GM23338 (cell line): ENCODE results near the gene ABHD10. TPM values are rescaled to one million over a fixed set of nuclear protein-coding genes. Genes with fewer than 3 reads are reported as not detected.

Experiments used
- ATAC-seq: fragments of 200-7000 bp; cut with Tn5 transposase; 3 replicates; pipeline ENCODE4 v1.9.1; 2020
- DNase-seq: peaks from one replicate; pipeline ENCODE4 v3.0.0-alpha.2; 2015; ENCODE audit warnings: low spot score
- H2AFZ ChIP-seq: fragments of 200-600 bp; sonication (generic); 2 replicates; pipeline ENCODE4 v1.8.0; 2016; ENCODE audit warnings: antibody characterized with exemption, mild to moderate bottlenecking, moderate library complexity
- H3F3A ChIP-seq: fragments of 200-600 bp; sonication (generic); replicated peaks from 2 replicates; pipeline ENCODE4 v1.8.0; 2017; ENCODE audit warnings: antibody characterized with exemption, mixed run types, low read depth
- H3K27ac ChIP-seq: fragments of 200-600 bp; sonication (generic); 2 replicates; pipeline ENCODE4 v1.6.1; 2016; ENCODE audit warnings: low read depth
- H3K27me3 ChIP-seq: fragments of 200-600 bp; sonication (generic); 2 replicates; pipeline ENCODE4 v1.8.0; 2016; ENCODE audit warnings: mild to moderate bottlenecking, mixed run types, moderate library complexity; ENCODE audit not compliant: insufficient read depth
- H3K36me3 ChIP-seq: fragments of 200-600 bp; sonication (generic); 2 replicates; pipeline ENCODE4 v1.8.0; 2016; ENCODE audit warnings: mild to moderate bottlenecking; ENCODE audit not compliant: insufficient read depth
- H3K4me1 ChIP-seq: fragments of 200-600 bp; sonication (generic); 2 replicates; pipeline ENCODE4 v1.8.0; 2016; ENCODE audit warnings: mild to moderate bottlenecking, moderate library complexity; ENCODE audit not compliant: insufficient read depth
- H3K4me2 ChIP-seq: fragments of 200-600 bp; sonication (generic); 2 replicates; pipeline ENCODE4 v1.7.1; 2017; ENCODE audit warnings: mixed run types
- H3K4me3 ChIP-seq: fragments of 200-600 bp; sonication (generic); 2 replicates; pipeline ENCODE4 v1.6.1; 2016; ENCODE audit warnings: mixed run types
- H3K79me2 ChIP-seq: fragments of 200-600 bp; sonication (generic); replicated peaks from 2 replicates; pipeline ENCODE4 v1.8.0; 2017; ENCODE audit warnings: mild to moderate bottlenecking; ENCODE audit not compliant: insufficient read depth
- H3K9me2 ChIP-seq: fragments of 200-600 bp; sonication (generic); 2 replicates; pipeline ENCODE4 v1.8.0; 2017; ENCODE audit not compliant: insufficient read depth
- H4K20me1 ChIP-seq: fragments of 200-600 bp; sonication (generic); replicated peaks from 2 replicates; pipeline ENCODE4 v1.8.0; 2017; ENCODE audit warnings: mild to moderate bottlenecking; ENCODE audit not compliant: insufficient read depth
- H3K27ac Mint-ChIP-seq: 2 replicates; pipeline ENCODE4 v1.8.0; 2020; ENCODE audit warnings: inconsistent platforms, mild to moderate bottlenecking, moderate library complexity, mixed read lengths
- H3K27me3 Mint-ChIP-seq: 3 replicates; pipeline ENCODE4 v1.8.0; 2022; ENCODE audit warnings: low read depth, mild to moderate bottlenecking, moderate library complexity, mixed read lengths, inconsistent platforms; ENCODE audit not compliant: insufficient read depth, poor library complexity
- H3K36me3 Mint-ChIP-seq: 3 replicates; pipeline ENCODE4 v1.8.0; 2021; ENCODE audit warnings: low read depth, mild to moderate bottlenecking, inconsistent platforms, moderate library complexity, mixed read lengths
- H3K4me1 Mint-ChIP-seq: 3 replicates; pipeline ENCODE4 v1.8.0; 2020; ENCODE audit warnings: mild to moderate bottlenecking, inconsistent platforms, mixed read lengths
- H3K4me3 Mint-ChIP-seq: 3 replicates; pipeline ENCODE4 v1.8.0; 2021; ENCODE audit warnings: moderate library complexity, mild to moderate bottlenecking, inconsistent platforms, mixed read lengths
- H3K9me3 Mint-ChIP-seq: 3 replicates; pipeline ENCODE4 v1.8.0; 2020; ENCODE audit warnings: moderate library complexity, mild to moderate bottlenecking, inconsistent platforms, mixed read lengths
- CREB1 ChIP-seq: fragments of 250-450 bp; sonication (Bioruptor Pico); IDR thresholded peaks from 2 replicates; pipeline ENCODE4 v1.5.0; 2020; ENCODE audit warnings: low read depth, mild to moderate bottlenecking, moderate library complexity
- CTCF ChIP-seq, 2 experiments: fragments of 200-600 bp in 1 of 2; sonication (generic) in 1 of 2; conservative IDR thresholded peaks; 2 replicates each; pipeline versions ENCODE4 v1.5.1 to v1.6.1; 2016 to 2017; ENCODE audit warnings: antibody characterized with exemption in 2 of 2, low read depth in 2 of 2, mild to moderate bottlenecking in 2 of 2, moderate library complexity in 1 of 2
- ETS1 ChIP-seq: IDR thresholded peaks from 2 replicates; pipeline ENCODE4 v1.6.1; 2016; ENCODE audit warnings: antibody characterized with exemption
- EZH2 ChIP-seq: fragments of 200-600 bp; sonication (generic); IDR thresholded peaks from one replicate; pipeline ENCODE4 v1.8.0; 2017; ENCODE audit warnings: antibody characterized with exemption, mild to moderate bottlenecking, low read depth; ENCODE audit not compliant: unreplicated experiment
- EZH2phosphoT487 ChIP-seq: fragments of 200-600 bp; sonication (generic); IDR thresholded peaks from one replicate; pipeline ENCODE4 v1.8.1; 2018; ENCODE audit warnings: antibody characterized with exemption; ENCODE audit not compliant: unreplicated experiment
- JUNB ChIP-seq: IDR thresholded peaks from one replicate; pipeline ENCODE4 v1.6.1; 2016; ENCODE audit warnings: antibody characterized with exemption; ENCODE audit not compliant: unreplicated experiment
- NANOG ChIP-seq: IDR thresholded peaks from 2 replicates; pipeline ENCODE4 v1.6.1; 2016; ENCODE audit warnings: antibody characterized with exemption, borderline replicate concordance
- POLR2AphosphoS5 ChIP-seq: IDR thresholded peaks from 2 replicates; pipeline ENCODE4 v1.6.1; 2016; ENCODE audit warnings: antibody characterized with exemption, low read depth
- REST ChIP-seq: IDR thresholded peaks from one replicate; pipeline ENCODE4 v1.6.1; 2018; ENCODE audit warnings: antibody characterized with exemption; ENCODE audit not compliant: unreplicated experiment
- STAT1 ChIP-seq: IDR thresholded peaks from one replicate; pipeline ENCODE4 v1.6.1; 2016; ENCODE audit warnings: antibody characterized with exemption; ENCODE audit not compliant: unreplicated experiment
- ZNF114 ChIP-seq: fragments of 250-450 bp; sonication (Bioruptor Pico); IDR thresholded peaks from 2 replicates; pipeline ENCODE4 v1.5.0; 2020; ENCODE audit warnings: mild to moderate bottlenecking, moderate library complexity
- ZNF331 ChIP-seq: fragments of 250-450 bp; sonication (Bioruptor Pico); IDR thresholded peaks from 2 replicates; pipeline ENCODE4 v1.5.0; 2020; ENCODE audit warnings: low read depth, mild to moderate bottlenecking, moderate library complexity
- ZNF462 ChIP-seq: fragments of 250-450 bp; sonication (Bioruptor Pico); IDR thresholded peaks from 2 replicates; pipeline ENCODE4 v1.5.0; 2020; ENCODE audit warnings: mild to moderate bottlenecking, moderate library complexity
- polyA plus RNA-seq: library from polyadenylated mRNA; unstranded; fragments of >200 nt; fragmentation: Nextera tagmentation; extraction: Ambion mirVana; gene quantifications from 2 replicates; pipeline ENCODE4 v1.2.1, GENCODE V29; 2016
- total RNA-seq: library from RNA; depleted of rRNA; stranded (reverse); fragments of >200 nt; shearing (Covaris generic); gene quantifications from 2 replicates; pipeline ENCODE4 v1.2.3, GENCODE V29; 2014

The ABHD10 gene
- total and polyA plus RNA-seq, 2 experiments from 2014 or later: 16.9 to 28.0 TPM

- Mint-ChIP-seq H3K36me3 (peaks cover 2% of the 10 kb centered on the region; the same call in 2 of the 3 replicates), H3K4me3 (no peak overlapping the region), H3K27ac (no peak overlapping the region), H3K4me1 (peaks cover 45% of the 10 kb centered on the region), H3K9me3 (no peaks in the 10 kb centered on the region), H3K27me3 (peaks cover 6% of the 10 kb centered on the region)
- ATAC-seq (no peak), DNase-seq (no peak)
- Histone ChIP-seq H3K4me2 (peak overlapping the region; percentile 14; the same call in 1 of the 2 replicates), H3K4me1 (peaks cover 37% of the 10 kb centered on the region), H4K20me1 (no peaks in the 10 kb centered on the region), H3K27me3 (peaks cover 15% of the 10 kb centered on the region; the same call in 1 of the 2 replicates), H3K9me2 (no peaks in the 10 kb centered on the region; the same call in 1 of the 2 replicates), H3F3A (no peaks in the 10 kb centered on the region), H3K4me3 (no peak overlapping the region), H3K36me3 (no peaks in the 10 kb centered on the region), H3K27ac (no peak overlapping the region), H2AFZ (no peak overlapping the region), H3K79me2 (no peaks in the 10 kb centered on the region)
- no peak for TF ChIP-seq ZNF331 (CRISPR knock-in tag)
- TF ChIP-seq CTCF (conservative IDR thresholded peaks at IDR 0.05; ENCODE audit: low read depth in 2 of 2): no peak
- no peak for TF ChIP-seq EZH2
- TF ChIP-seq CREB1 (CRISPR knock-in tag): no peak
- no peak for TF ChIP-seq POLR2AphosphoS5
- TF ChIP-seq ZNF114: no peak
- TF ChIP-seq REST: no peak
- no peak for TF ChIP-seq EZH2phosphoT487
- no peak for TF ChIP-seq JUNB
- TF ChIP-seq NANOG: no peak
- TF ChIP-seq ZNF462 (CRISPR knock-in tag): no peak
- no peak for TF ChIP-seq ETS1
- TF ChIP-seq STAT1: no peak
Observed at GRCh38 chr3:111954228-111954990, 24.4 kb upstream of the ABHD10 start.
